ENCODE results near the gene DYNLT1. TPM values are rescaled to one million over a fixed set of nuclear protein-coding genes. Genes with fewer than 3 reads are reported as not detected.

The DYNLT1 gene
- total RNA-seq, 6 experiments from 2014 or later, result 31.5 to 69.5 (median 40.0) TPM

- Histone ChIP-seq H3K36me3 (peaks cover 0 to 13% (median 7%) of the 10 kb centered on the region in 4 donors), H3K27me3 (no peaks in the 10 kb centered on the region), H3K4me3 (no peak overlapping the region), H3K9me3 (no peaks in the 10 kb centered on the region), H3K27ac (no peak overlapping the region), H3K4me1 (no peaks in the 10 kb centered on the region)
- TF ChIP-seq POLR2A (IDR thresholded peaks at IDR 0.05) (no peak), CTCF (IDR thresholded peaks at IDR 0.05) (no peak)
- WGBS (ENCODE audit: insufficient coverage, low coverage, low lambda C conversion rate, missing lambda C conversion rate), result 83% methylated on average over 5 of the region's 6 CpGs
- intact Hi-C loops (cut with DNase I), result no loop called here
- DNase-seq (no peak), ATAC-seq (no peak)
These were observed 40.5 kb downstream of the DYNLT1 start for GRCh38 chr6:158604048-158604406.

GRCh38 chr6:158603261-158604047 lies 41.1 kb downstream of the DYNLT1 start:
- peaks cover 0 to 8% (median 2%) of the 10 kb centered on the region in 4 donors for H3K36me3 ChIP-seq
- H3K9me3 ChIP-seq, result no peaks in the 10 kb centered on the region
- DNase-seq (no peak), ATAC-seq (no peak)
- TF ChIP-seq CTCF (IDR thresholded peaks at IDR 0.05), result no peak
- no peak for TF ChIP-seq POLR2A (IDR thresholded peaks at IDR 0.05)
- H3K27ac ChIP-seq, result no peak overlapping the region
- no peaks in the 10 kb centered on the region for H3K27me3 ChIP-seq
- H3K4me1 ChIP-seq, result no peaks in the 10 kb centered on the region
- intact Hi-C loops (cut with DNase I), result no loop called here
- H3K4me3 ChIP-seq, result no peak overlapping the region
- 58% methylated on average over 11 of the region's 15 CpGs for WGBS (ENCODE audit: insufficient coverage, low coverage, low lambda C conversion rate, missing lambda C conversion rate)

- WGBS (ENCODE audit: insufficient coverage, low coverage, low lambda C conversion rate, missing lambda C conversion rate), result 86% methylated on average over 14 of the region's 18 CpGs
- Histone ChIP-seq H3K27ac (no peak overlapping the region), H3K27me3 (no peaks in the 10 kb centered on the region), H3K36me3 (peaks cover 0 to 3% (median 0%) of the 10 kb centered on the region in 4 donors), H3K9me3 (no peaks in the 10 kb centered on the region), H3K4me3 (no peak overlapping the region), H3K4me1 (no peaks in the 10 kb centered on the region)
- no peak for ATAC-seq
- no peak for TF ChIP-seq CTCF (IDR thresholded peaks at IDR 0.05)
- TF ChIP-seq POLR2A (IDR thresholded peaks at IDR 0.05), result no peak
- intact Hi-C loops (cut with DNase I), result no loop called here
- no peak for DNase-seq
These were observed 44.9 kb downstream of the DYNLT1 start for GRCh38 chr6:158599635-158600034.

GRCh38 chr6:158597565-158597964 lies 47.0 kb downstream of the DYNLT1 start:
- no peak for ATAC-seq
- Histone ChIP-seq H3K27me3 (no peaks in the 10 kb centered on the region), H3K9me3 (no peaks in the 10 kb centered on the region), H3K27ac (no peak overlapping the region), H3K4me1 (no peaks in the 10 kb centered on the region), H3K36me3 (peaks cover 0 to 6% (median 0%) of the 10 kb centered on the region in 4 donors), H3K4me3 (no peak overlapping the region)
- TF ChIP-seq POLR2A (IDR thresholded peaks at IDR 0.05), result no peak
- no peak for TF ChIP-seq CTCF (IDR thresholded peaks at IDR 0.05)
- WGBS (ENCODE audit: insufficient coverage, low coverage, low lambda C conversion rate, missing lambda C conversion rate), result 93% methylated on average over 3 of the region's 4 CpGs
- intact Hi-C loops (cut with DNase I), result no loop called here
- no peak for DNase-seq

All from right lobe of liver (tissue), 6 donors.